GM19397 (cell line): ENCODE results near the gene BMPR2.
"Not testable (repeated sequence)": the region's sequence is repeated elsewhere in the genome, so short reads cannot be mapped to it uniquely, and the experiment has no call there.

Experiments used
- ATAC-seq: cut with Tn5 transposase; IDR thresholded peaks from one replicate; pipeline ENCODE4 v1.9.1; 2021; ENCODE audit warnings: mild to moderate bottlenecking, moderate library complexity; ENCODE audit not compliant: unreplicated experiment

Gene BMPR2

GRCh38 chr2:202514732-202515131, 138.6 kb downstream of the BMPR2 start:
- no peak for ATAC-seq

GRCh38 chr2:202519453-202519852, 143.3 kb downstream of the BMPR2 start:
- no peak for ATAC-seq

- no peak for ATAC-seq
Observed at GRCh38 chr2:202521470-202521869, 145.3 kb downstream of the BMPR2 start.

- ATAC-seq, result no peak
Observed at GRCh38 chr2:202529389-202529788, 153.3 kb downstream of the BMPR2 start.

GRCh38 chr2:202530038-202530437, 153.9 kb downstream of the BMPR2 start:
- no peak for ATAC-seq

GRCh38 chr2:202535290-202535689, 159.2 kb downstream of the BMPR2 start:
- ATAC-seq, result not testable (repeated sequence)

- no peak for ATAC-seq
Observed at GRCh38 chr2:202541137-202541536, 165.0 kb downstream of the BMPR2 start.

- no peak for ATAC-seq
Observed at GRCh38 chr2:202542142-202542541, 166.0 kb downstream of the BMPR2 start.

- ATAC-seq, result no peak
Observed at GRCh38 chr2:202545523-202545922, 169.4 kb downstream of the BMPR2 start.

- no peak for ATAC-seq
Observed at GRCh38 chr2:202545931-202546330, 169.8 kb downstream of the BMPR2 start.

GRCh38 chr2:202546499-202547141, 170.5 kb downstream of the BMPR2 start:
- not testable (repeated sequence) for ATAC-seq

GRCh38 chr2:202548240-202548639, 172.1 kb downstream of the BMPR2 start:
- ATAC-seq, result no peak

GRCh38 chr2:202551000-202551399, 174.9 kb downstream of the BMPR2 start:
- not testable (repeated sequence) for ATAC-seq

GRCh38 chr2:202555356-202555755, 179.2 kb downstream of the BMPR2 start:
- no peak for ATAC-seq

GRCh38 chr2:202560200-202560599, 184.1 kb downstream of the BMPR2 start:
- ATAC-seq, result no peak

GRCh38 chr2:202564226-202564625, 188.1 kb downstream of the BMPR2 start:
- no peak for ATAC-seq

- no peak for ATAC-seq
Observed at GRCh38 chr2:202566286-202566685, 190.2 kb downstream of the BMPR2 start.

- no peak for ATAC-seq
Observed at GRCh38 chr2:202574541-202574940, 198.4 kb downstream of the BMPR2 start.

GRCh38 chr2:202575194-202575593, 199.1 kb downstream of the BMPR2 start:
- not testable (repeated sequence) for ATAC-seq

- ATAC-seq, result no peak
Observed at GRCh38 chr2:202577250-202578183, 201.4 kb downstream of the BMPR2 start.

GRCh38 chr2:202582846-202583245, 206.7 kb downstream of the BMPR2 start:
- ATAC-seq, result not testable (repeated sequence)

- ATAC-seq, result no peak
Observed at GRCh38 chr2:202583709-202584219, 207.6 kb downstream of the BMPR2 start.
